Camera-type eye (tissue), 1 donor: ENCODE measurements around the gene SLC5A12. TPM values are rescaled to one million over a fixed set of nuclear protein-coding genes. Genes with fewer than 3 reads are reported as not detected.

ENCODE experiments used
- total RNA-seq: library from RNA; depleted of rRNA; stranded (reverse); fragments of >200 nt; gene quantifications from one replicate; pipeline ENCODE4 v1.2.3, GENCODE V29; 2014

Gene SLC5A12, protein sequence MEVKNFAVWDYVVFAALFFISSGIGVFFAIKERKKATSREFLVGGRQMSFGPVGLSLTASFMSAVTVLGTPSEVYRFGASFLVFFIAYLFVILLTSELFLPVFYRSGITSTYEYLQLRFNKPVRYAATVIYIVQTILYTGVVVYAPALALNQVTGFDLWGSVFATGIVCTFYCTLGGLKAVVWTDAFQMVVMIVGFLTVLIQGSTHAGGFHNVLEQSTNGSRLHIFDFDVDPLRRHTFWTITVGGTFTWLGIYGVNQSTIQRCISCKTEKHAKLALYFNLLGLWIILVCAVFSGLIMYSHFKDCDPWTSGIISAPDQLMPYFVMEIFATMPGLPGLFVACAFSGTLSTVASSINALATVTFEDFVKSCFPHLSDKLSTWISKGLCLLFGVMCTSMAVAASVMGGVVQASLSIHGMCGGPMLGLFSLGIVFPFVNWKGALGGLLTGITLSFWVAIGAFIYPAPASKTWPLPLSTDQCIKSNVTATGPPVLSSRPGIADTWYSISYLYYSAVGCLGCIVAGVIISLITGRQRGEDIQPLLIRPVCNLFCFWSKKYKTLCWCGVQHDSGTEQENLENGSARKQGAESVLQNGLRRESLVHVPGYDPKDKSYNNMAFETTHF
- total RNA-seq = 0.55 TPM

DNA sequence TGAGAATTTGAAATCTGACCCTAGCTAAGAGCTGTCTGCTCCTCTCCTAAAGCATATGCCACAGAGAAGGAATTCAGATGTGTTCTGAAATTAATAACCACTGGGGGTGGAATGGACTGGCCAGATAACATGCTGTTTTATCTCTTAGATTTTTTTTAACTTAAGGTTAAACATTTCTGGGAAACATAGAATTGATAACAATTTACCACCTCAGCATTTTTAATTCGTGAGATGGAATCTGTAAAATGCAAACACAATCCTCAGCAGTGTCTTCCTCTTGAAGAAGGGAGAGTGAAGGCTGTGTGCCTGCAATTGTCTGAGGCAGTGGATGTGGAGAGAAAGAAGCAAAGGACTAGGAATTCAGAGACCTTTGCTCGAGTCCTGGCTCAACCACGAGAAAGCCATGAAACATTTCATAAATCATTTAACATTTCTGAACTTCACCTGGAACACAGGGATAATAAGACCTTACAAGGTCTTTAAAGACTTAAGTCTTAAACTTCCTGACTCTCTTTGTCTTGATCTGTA is at the start of gene SLC5A12:
Gene SLC5A12, minus strand, starts transcription at position 113 of the 528 bp plus-strand sequence. CDS start 346 bp downstream, outside the sequence.

Other genes with a start within 250 kb of the SLC5A12 start
- 3.7 TPM for gene MUC15, start 149.8 kb downstream of the SLC5A12 start, total RNA-seq